Osteoblast (primary cell): ENCODE results near the gene TMEM132A. TPM values are rescaled to one million over a fixed set of nuclear protein-coding genes. Genes with fewer than 3 reads are reported as not detected.
A peak's percentile ranks its signal among the peaks of the same experiment; 100 is the strongest.

ENCODE experiments used
- DNase-seq: peaks from one replicate; pipeline ENCODE4 v3.0.0; 2011; ENCODE audit warnings: low spot score, mixed read lengths; ENCODE audit not compliant: insufficient read length; ENCODE audit errors: missing footprints
- H2AFZ ChIP-seq: 2 replicates; pipeline ENCODE4 v1.6.0; 2011; ENCODE audit warnings: mild to moderate bottlenecking, low read length
- H3K27ac ChIP-seq: 2 replicates; pipeline ENCODE4 v1.5.1; 2011; ENCODE audit warnings: mild to moderate bottlenecking, low read depth, low read length, moderate library complexity
- H3K27me3 ChIP-seq: 2 replicates; pipeline ENCODE4 v1.6.0; 2012; ENCODE audit warnings: mild to moderate bottlenecking, control low read depth, inconsistent platforms, low read length, moderate library complexity; ENCODE audit not compliant: insufficient read depth
- H3K36me3 ChIP-seq: 2 replicates; pipeline ENCODE4 v1.5.1; 2011; ENCODE audit warnings: mild to moderate bottlenecking, low read length, control low read depth, moderate library complexity; ENCODE audit not compliant: insufficient read depth
- H3K4me1 ChIP-seq: 2 replicates; pipeline ENCODE4 v1.5.1; 2011; ENCODE audit warnings: mild to moderate bottlenecking, low read length, control low read depth, moderate library complexity; ENCODE audit not compliant: insufficient read depth
- H3K4me2 ChIP-seq: 2 replicates; pipeline ENCODE4 v1.6.0; 2011; ENCODE audit warnings: mild to moderate bottlenecking, low read length; ENCODE audit not compliant: insufficient read depth
- H3K4me3 ChIP-seq: fragments of 200-600 bp; sonication (generic); 3 replicates; pipeline ENCODE4 v1.5.1; 2012; ENCODE audit warnings: mild to moderate bottlenecking, low read length, inconsistent platforms; ENCODE audit not compliant: insufficient read depth
- H3K79me2 ChIP-seq: 2 replicates; pipeline ENCODE4 v1.6.0; 2012; ENCODE audit warnings: mild to moderate bottlenecking, low read length, control low read depth, inconsistent platforms; ENCODE audit not compliant: insufficient read depth
- H3K9me3 ChIP-seq: 2 replicates; pipeline ENCODE4 v1.5.1; 2011; ENCODE audit warnings: low read depth, low read length, control low read depth
- H4K20me1 ChIP-seq: 2 replicates; pipeline ENCODE4 v1.6.0; 2012; ENCODE audit warnings: mild to moderate bottlenecking, low read length, control low read depth; ENCODE audit not compliant: insufficient read depth
- total RNA-seq: library from RNA; depleted of rRNA; stranded (reverse); fragments of >200 nt; gene quantifications from 2 replicates; pipeline ENCODE4 v1.2.3, GENCODE V29; 2012
- TF ChIP-seq, protein P1 (sequence below): IDR thresholded peaks from 2 replicates; pipeline ENCODE4 v1.5.1; 2011; ENCODE audit warnings: mild to moderate bottlenecking, low read depth, low read length, moderate library complexity; ENCODE audit errors: extremely low read depth

The TMEM132A gene, protein sequence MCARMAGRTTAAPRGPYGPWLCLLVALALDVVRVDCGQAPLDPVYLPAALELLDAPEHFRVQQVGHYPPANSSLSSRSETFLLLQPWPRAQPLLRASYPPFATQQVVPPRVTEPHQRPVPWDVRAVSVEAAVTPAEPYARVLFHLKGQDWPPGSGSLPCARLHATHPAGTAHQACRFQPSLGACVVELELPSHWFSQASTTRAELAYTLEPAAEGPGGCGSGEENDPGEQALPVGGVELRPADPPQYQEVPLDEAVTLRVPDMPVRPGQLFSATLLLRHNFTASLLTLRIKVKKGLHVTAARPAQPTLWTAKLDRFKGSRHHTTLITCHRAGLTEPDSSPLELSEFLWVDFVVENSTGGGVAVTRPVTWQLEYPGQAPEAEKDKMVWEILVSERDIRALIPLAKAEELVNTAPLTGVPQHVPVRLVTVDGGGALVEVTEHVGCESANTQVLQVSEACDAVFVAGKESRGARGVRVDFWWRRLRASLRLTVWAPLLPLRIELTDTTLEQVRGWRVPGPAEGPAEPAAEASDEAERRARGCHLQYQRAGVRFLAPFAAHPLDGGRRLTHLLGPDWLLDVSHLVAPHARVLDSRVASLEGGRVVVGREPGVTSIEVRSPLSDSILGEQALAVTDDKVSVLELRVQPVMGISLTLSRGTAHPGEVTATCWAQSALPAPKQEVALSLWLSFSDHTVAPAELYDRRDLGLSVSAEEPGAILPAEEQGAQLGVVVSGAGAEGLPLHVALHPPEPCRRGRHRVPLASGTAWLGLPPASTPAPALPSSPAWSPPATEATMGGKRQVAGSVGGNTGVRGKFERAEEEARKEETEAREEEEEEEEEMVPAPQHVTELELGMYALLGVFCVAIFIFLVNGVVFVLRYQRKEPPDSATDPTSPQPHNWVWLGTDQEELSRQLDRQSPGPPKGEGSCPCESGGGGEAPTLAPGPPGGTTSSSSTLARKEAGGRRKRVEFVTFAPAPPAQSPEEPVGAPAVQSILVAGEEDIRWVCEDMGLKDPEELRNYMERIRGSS
- 12.1 and 19.5 TPM in 2 replicates for total RNA-seq

GRCh38 chr11:60924110-60924905 is at the start of gene TMEM132A:
Gene TMEM132A, plus strand, starts transcription at chr11:60924460. Its CDS starts 174 bp downstream, at chr11:60924634.
- Histone ChIP-seq H3K27ac (no peak within 1 kb of the TSS), H2AFZ (peak within 1 kb of the TSS; percentile 68), H3K27me3 (no peaks in the 10 kb centered on the region), H4K20me1 (no peaks in the 10 kb centered on the region), H3K79me2 (no peaks in the 10 kb centered on the region), H3K4me3 (peak within 1 kb of the TSS; percentile 74), H3K36me3 (peaks cover 11% of the 10 kb centered on the region), H3K4me2 (peak within 1 kb of the TSS; percentile 84), H3K9me3 (no peaks in the 10 kb centered on the region), H3K4me1 (peaks cover 15% of the 10 kb centered on the region)
- peak; percentile 100 for DNase-seq
- TF ChIP-seq, protein P1, sequence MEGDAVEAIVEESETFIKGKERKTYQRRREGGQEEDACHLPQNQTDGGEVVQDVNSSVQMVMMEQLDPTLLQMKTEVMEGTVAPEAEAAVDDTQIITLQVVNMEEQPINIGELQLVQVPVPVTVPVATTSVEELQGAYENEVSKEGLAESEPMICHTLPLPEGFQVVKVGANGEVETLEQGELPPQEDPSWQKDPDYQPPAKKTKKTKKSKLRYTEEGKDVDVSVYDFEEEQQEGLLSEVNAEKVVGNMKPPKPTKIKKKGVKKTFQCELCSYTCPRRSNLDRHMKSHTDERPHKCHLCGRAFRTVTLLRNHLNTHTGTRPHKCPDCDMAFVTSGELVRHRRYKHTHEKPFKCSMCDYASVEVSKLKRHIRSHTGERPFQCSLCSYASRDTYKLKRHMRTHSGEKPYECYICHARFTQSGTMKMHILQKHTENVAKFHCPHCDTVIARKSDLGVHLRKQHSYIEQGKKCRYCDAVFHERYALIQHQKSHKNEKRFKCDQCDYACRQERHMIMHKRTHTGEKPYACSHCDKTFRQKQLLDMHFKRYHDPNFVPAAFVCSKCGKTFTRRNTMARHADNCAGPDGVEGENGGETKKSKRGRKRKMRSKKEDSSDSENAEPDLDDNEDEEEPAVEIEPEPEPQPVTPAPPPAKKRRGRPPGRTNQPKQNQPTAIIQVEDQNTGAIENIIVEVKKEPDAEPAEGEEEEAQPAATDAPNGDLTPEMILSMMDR: no peak

DNA sequence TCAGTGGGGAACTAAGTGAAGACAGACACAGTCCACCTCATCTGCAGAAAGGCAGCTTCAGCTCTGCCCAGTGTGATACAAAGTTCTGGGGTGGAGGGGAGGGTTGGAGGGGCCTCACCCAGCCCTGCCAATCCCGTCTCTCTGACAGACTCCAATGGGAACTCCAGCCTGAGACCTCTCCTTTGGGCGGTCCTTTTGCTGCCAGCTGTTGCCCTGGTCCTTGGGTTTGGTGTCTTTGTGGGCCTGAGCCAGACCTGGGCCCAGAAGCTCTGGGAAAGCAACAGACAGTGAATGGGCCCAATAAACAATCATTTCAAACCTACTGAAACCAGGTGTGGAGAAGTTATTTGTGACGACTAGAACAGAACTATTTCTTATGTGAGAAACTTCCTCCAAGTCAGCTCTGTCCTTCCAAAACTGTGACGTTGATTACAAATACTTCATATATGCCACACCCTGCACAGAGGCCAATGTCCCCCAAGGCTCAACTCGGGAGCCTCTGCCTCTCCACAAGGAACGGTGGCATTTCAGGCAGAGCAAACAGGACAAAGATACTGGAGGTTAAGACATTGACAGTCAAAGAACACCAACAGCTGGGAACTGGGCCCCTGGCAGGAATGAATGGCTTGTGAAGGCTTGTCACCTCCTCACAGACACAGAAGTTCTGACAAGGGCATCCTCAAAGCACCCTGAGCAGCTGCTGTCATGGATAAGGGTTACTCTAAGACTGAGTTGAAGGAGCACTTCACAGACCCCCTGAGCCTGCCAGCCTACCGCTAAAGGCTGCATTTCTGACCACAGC is 48.7 kb upstream of the TMEM132A start:
- H3K4me3 ChIP-seq: no peak overlapping the region
- H3K79me2 ChIP-seq: no peaks in the 10 kb centered on the region
- DNase-seq: no peak

GRCh38 chr11:60876168-60876485 is 48.1 kb upstream of the TMEM132A start:
- Histone ChIP-seq H3K79me2 (no peaks in the 10 kb centered on the region), H3K36me3 (no peaks in the 10 kb centered on the region), H2AFZ (no peak overlapping the region), H3K27me3 (no peaks in the 10 kb centered on the region), H3K4me2 (no peak overlapping the region), H3K4me3 (no peak overlapping the region), H3K27ac (no peak overlapping the region), H4K20me1 (no peaks in the 10 kb centered on the region), H3K4me1 (peaks cover 26% of the 10 kb centered on the region), H3K9me3 (no peaks in the 10 kb centered on the region)
- DNase-seq: no peak
- TF ChIP-seq, protein P1: no peak

More for the DNA sequence above, 48.7 kb upstream of the TMEM132A start:
- Histone ChIP-seq H3K4me2 (no peak overlapping the region), H4K20me1 (no peaks in the 10 kb centered on the region), H2AFZ (no peak overlapping the region), H3K36me3 (no peaks in the 10 kb centered on the region), H3K27me3 (peaks cover under 1% of the 10 kb centered on the region), H3K27ac (no peak overlapping the region), H3K9me3 (no peaks in the 10 kb centered on the region), H3K4me1 (peaks cover 27% of the 10 kb centered on the region)
- TF ChIP-seq, protein P1: no peak
